Lower lobe of right lung (tissue), 2 donors: ENCODE results near the gene TJP3. TPM values are rescaled to one million over a fixed set of nuclear protein-coding genes. Genes with fewer than 3 reads are reported as not detected.
"Not testable (repeated sequence)": the region's sequence is repeated elsewhere in the genome, so short reads cannot be mapped to it uniquely, and the experiment has no call there.

ENCODE experiments used
- ATAC-seq, 2 donors: fragments of 200-7000 bp; cut with Tn5 transposase; one replicate each; pipeline ENCODE4 v1.9.1; 2020 to 2022; ENCODE audit warnings: mild to moderate bottlenecking in 2 of 2, moderate library complexity in 2 of 2
- DNase-seq: peaks from one replicate; pipeline ENCODE4 v3.0.0-alpha.2; 2020
- H3K27ac ChIP-seq: fragments of 200-600 bp; one replicate; pipeline ENCODE4 v1.8.0; 2022
- H3K27me3 ChIP-seq: fragments of 200-600 bp; one replicate; pipeline ENCODE4 v1.8.0; 2022; ENCODE audit warnings: low read depth
- H3K36me3 ChIP-seq: fragments of 200-600 bp; one replicate; pipeline ENCODE4 v1.8.0; 2022; ENCODE audit warnings: mild to moderate bottlenecking
- H3K4me1 ChIP-seq: fragments of 200-600 bp; one replicate; pipeline ENCODE4 v1.8.0; 2022
- H3K4me3 ChIP-seq: fragments of 200-600 bp; one replicate; pipeline ENCODE4 v1.8.0; 2022; ENCODE audit warnings: mild to moderate bottlenecking
- H3K9me3 ChIP-seq: fragments of 200-600 bp; one replicate; pipeline ENCODE4 v1.8.0; 2022
- intact Hi-C: fragments of 100-400 bp; cut with DNase I; formaldehyde crosslinking; loops from one replicate; pipeline ENCODE4 v1.11.0; 2022
- total RNA-seq: library from RNA; stranded (reverse); fragmentation: NEBNext Ultra II Directional; extraction: Animal tissue kit (Norgen Biotek cat#: 25700); gene quantifications from one replicate; pipeline ENCODE4 v1.2.1, GENCODE V29; 2021
- TF ChIP-seq, protein P1 (sequence below): fragments of 200-600 bp; IDR thresholded peaks from one replicate; pipeline ENCODE4 v1.8.0; 2022; ENCODE audit warnings: antibody characterized with exemption, mild to moderate bottlenecking
- donor health status: DM: no; HTN: yes; CAD: no; lungs with severe emphysema.

TJP3 gene
- total RNA-seq, 1 donor from 2014 or later, result 34.4 TPM

DNA sequence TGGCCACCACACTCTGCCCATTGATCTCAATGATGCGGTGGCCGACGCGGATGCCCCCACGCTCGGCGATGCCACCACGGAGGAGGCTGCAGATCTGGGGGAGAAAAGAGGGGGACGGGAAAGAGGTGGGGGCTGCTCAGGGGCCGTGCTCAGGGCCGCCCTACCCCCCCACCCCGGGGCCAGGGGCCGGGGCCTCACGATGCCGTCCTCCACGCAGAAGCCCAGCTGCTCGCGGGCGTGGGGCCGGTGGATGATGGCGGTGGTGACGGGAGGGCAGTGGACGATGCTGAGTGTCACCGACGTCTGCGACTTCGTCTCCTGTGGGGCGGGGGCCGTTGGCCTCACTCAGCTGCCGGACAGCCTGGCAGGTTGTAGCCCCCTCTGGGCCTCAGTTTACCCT is 43.1 kb downstream of the TJP3 start:
- no peaks in the 10 kb centered on the region for H3K27me3 ChIP-seq
- no peaks in the 10 kb centered on the region for H3K4me1 ChIP-seq
- H3K36me3 ChIP-seq, result peaks cover 55% of the 10 kb centered on the region
- TF ChIP-seq, protein P1, sequence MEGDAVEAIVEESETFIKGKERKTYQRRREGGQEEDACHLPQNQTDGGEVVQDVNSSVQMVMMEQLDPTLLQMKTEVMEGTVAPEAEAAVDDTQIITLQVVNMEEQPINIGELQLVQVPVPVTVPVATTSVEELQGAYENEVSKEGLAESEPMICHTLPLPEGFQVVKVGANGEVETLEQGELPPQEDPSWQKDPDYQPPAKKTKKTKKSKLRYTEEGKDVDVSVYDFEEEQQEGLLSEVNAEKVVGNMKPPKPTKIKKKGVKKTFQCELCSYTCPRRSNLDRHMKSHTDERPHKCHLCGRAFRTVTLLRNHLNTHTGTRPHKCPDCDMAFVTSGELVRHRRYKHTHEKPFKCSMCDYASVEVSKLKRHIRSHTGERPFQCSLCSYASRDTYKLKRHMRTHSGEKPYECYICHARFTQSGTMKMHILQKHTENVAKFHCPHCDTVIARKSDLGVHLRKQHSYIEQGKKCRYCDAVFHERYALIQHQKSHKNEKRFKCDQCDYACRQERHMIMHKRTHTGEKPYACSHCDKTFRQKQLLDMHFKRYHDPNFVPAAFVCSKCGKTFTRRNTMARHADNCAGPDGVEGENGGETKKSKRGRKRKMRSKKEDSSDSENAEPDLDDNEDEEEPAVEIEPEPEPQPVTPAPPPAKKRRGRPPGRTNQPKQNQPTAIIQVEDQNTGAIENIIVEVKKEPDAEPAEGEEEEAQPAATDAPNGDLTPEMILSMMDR, result no peak
- no peak overlapping the region for H3K27ac ChIP-seq
- DNase-seq, result no peak
- ATAC-seq, result no peak
- H3K4me3 ChIP-seq, result no peak overlapping the region
- H3K9me3 ChIP-seq, result no peaks in the 10 kb centered on the region
- intact Hi-C loops, result no loop called here

DNA sequence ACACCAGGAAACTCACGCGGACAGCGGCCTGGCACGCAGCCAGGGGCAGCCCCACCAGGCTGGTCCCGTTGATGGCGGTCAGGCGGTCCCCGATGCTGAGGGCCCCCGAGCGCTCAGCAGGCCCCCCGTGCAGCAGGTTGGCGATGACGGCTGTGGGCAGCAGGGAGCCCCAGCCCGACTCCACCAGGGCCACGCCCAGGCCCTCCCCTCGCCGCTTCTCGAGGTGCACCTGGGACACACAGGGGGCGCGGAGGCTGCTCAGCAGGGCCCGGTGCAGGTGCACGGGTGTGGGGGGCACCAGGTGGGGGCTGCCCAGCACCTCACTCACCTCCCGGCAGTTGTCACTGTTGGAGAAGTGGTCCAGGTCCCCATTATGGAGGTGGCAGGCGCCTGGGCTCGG is 44.3 kb downstream of the TJP3 start:
- Histone ChIP-seq H3K27me3 (no peaks in the 10 kb centered on the region), H3K4me1 (no peaks in the 10 kb centered on the region), H3K27ac (no peak overlapping the region), H3K36me3 (peaks cover 65% of the 10 kb centered on the region), H3K9me3 (no peaks in the 10 kb centered on the region), H3K4me3 (no peak overlapping the region)
- intact Hi-C loops, result no loop called here
- no peak for DNase-seq
- no peak for ATAC-seq
- TF ChIP-seq, protein P1, result no peak

DNA sequence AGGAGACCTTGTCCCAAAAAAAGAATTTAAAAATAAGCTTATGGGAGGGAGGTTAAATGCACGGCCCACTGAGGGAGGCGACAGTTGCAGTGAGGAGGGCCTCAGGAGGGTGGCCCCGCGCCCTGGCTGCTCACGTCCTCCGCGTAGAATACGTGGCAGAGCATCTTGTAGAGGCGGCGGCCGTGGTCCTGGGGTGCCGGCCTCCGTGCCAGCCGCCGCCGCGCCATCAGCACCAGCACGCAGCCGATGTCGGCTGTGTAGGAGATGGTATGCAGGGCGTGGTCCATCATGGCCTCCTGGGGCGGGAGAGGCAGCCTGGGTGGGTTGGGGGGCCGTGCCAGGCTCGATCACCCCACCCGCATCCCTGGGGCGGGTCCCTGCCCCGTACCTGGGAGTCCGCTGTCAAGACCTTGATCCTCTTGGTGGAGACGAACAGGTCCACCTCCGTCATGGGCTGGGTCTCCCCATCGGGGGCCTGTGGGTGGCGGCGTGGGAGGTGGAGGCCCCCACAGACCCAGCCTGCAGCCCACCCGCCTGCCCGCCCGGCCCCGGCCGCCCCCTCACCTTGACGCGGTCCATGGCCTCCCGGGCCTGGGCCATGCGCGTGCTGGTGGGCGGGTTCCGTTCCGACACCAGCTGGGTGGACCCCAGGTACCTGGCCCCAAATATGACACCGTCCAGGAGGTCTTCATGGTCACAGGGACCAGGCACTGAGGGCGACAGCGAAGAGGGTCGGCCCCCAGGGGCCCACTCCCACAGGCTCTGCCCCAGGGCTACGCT is 45.6 kb downstream of the TJP3 start:
- no peaks in the 10 kb centered on the region for H3K9me3 ChIP-seq
- TF ChIP-seq, protein P1, result no peak
- no peaks in the 10 kb centered on the region for H3K4me1 ChIP-seq
- intact Hi-C loops, result no loop called here
- DNase-seq (no peak), ATAC-seq (peak in 1 of 2 donors; percentile 24)
- H3K36me3 ChIP-seq, result peaks cover 75% of the 10 kb centered on the region
- H3K4me3 ChIP-seq, result no peak overlapping the region
- no peaks in the 10 kb centered on the region for H3K27me3 ChIP-seq
- H3K27ac ChIP-seq, result no peak overlapping the region

DNA sequence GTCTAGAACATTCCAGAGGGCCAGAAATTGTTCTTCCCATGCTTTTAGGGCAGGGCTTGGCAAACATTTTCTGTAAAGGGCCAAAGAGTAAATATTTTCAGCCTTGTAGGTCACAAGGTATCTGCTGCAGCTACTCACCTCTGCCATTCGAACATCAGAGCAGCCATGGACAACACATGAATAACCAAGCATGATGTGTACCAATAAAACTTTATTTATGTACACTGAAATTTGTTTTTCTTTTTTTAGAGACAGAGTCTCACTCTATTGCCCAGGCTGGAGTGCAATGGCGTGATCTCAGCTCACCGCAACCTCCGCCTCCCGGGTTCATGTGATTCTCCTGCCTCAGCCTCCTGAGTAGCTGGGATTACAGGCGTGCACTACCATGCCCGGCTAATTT is 49.5 kb downstream of the TJP3 start:
- intact Hi-C loops, H3K4me3 ChIP-seq, DNase-seq, ATAC-seq, H3K9me3 ChIP-seq, H3K27me3 ChIP-seq, H3K27ac ChIP-seq: not testable (repeated sequence)
- H3K36me3 ChIP-seq, result peaks cover 45% of the 10 kb centered on the region
- H3K4me1 ChIP-seq, result peaks cover 29% of the 10 kb centered on the region

DNA sequence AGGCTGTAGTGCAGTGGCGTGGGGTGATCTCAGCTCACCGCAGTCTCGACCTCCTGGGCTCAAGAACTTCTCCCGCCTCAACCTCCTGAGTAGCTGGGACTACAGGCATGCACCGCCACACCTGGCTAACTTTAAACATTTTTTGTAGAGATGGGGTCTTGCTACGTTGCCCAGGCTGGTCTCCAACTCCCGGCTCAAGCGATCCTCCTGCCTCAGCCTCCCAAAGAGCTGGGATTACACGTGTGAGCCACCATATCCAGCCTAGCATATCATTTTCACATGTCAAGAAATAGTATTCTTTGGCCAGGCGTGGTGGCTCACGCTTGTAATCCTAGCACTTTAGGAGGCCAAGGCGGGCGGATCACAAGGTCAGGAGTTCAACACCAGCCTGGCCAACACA is 50.1 kb downstream of the TJP3 start:
- Histone ChIP-seq H3K4me1 (peaks cover 31% of the 10 kb centered on the region), H3K36me3 (peaks cover 39% of the 10 kb centered on the region)
- H3K27ac ChIP-seq, ATAC-seq, DNase-seq, H3K27me3 ChIP-seq, H3K4me3 ChIP-seq, intact Hi-C loops, H3K9me3 ChIP-seq: not testable (repeated sequence)

DNA sequence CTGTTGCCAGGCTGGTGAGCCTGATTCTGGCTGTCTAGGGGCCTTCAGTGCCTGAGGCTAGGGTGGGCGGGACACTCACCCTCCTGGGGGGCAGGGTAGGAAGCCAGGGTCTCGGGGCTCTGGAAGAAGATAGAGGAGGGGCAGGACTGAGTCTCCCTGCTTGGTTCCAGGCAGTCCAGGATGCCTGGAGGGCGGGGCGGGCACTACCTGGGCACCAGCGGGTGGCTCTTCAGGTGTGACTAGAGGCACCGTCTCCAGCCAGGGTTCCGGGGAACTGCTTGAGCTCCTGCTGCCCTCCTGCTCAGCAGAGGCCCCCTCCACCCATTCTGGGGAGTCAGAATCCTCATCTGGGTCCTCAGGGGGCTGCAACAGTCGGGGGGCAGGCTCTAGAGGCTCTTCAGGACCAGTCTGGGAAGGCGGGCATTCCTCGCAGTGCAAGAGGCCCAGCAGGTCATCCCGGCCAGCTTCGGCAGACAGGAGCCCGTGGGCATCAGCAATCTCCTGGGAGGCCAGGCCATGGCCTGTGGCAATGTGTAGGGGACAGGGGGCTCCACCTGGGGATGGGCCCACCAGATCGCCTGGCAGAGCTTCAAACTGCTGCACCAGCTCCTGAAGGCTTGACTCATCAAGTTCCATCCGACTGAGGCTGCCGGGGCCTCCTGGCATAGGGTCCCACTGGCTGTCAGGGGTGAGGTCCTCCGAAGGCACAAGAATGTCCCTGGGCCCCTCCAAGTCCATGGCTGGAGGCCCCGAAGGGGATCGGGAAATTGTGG is 51.5 kb downstream of the TJP3 start:
- no peaks in the 10 kb centered on the region for H3K27me3 ChIP-seq
- H3K9me3 ChIP-seq, result no peaks in the 10 kb centered on the region
- TF ChIP-seq, protein P1, result no peak
- peaks cover 39% of the 10 kb centered on the region for H3K4me1 ChIP-seq
- DNase-seq (no peak), ATAC-seq (no peak)
- intact Hi-C loops, result no loop called here
- H3K36me3 ChIP-seq, result peaks cover 33% of the 10 kb centered on the region
- H3K4me3 ChIP-seq, result no peak overlapping the region
- no peak overlapping the region for H3K27ac ChIP-seq
